ENCODE data around the gene SAMD11.

DNA sequence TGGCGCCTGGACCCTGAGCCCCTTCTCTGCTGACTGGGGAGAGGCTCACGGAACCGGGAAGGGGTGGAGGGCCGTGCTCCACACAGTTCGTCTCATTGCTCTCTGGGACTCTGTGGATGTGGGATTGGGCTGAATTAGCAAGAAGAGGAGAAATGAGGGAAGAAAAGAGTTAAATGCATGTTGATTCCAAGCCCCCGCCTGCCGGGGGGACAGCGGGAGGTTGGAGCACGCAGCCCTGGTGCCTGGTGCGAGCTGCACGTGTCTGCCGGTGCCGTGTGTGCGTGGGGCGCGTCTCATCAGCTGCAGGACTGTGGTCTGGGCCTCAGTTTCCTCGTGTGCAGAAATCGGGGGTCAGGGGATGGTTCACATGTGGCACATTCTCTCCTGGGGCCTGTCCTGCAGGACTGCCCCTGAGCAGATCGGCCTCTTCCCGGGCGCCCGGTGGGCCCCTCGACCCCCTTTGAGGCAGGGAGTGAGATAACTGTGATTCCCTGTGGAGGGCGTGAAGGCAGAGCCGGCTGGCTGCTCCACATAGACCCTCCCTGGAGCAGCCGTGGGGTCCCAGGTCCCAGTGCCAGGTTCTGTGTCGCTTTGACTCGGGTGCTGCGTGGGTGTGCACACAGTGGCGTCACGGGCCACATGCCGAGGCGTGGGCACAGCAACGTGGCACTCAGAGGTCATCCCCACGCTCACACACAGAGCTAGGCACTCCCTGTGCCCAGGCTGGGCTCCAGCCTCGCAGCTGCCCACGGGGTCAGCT is 11.4 kb downstream of the SAMD11 start:
- TF ChIP-seq, protein P1, sequence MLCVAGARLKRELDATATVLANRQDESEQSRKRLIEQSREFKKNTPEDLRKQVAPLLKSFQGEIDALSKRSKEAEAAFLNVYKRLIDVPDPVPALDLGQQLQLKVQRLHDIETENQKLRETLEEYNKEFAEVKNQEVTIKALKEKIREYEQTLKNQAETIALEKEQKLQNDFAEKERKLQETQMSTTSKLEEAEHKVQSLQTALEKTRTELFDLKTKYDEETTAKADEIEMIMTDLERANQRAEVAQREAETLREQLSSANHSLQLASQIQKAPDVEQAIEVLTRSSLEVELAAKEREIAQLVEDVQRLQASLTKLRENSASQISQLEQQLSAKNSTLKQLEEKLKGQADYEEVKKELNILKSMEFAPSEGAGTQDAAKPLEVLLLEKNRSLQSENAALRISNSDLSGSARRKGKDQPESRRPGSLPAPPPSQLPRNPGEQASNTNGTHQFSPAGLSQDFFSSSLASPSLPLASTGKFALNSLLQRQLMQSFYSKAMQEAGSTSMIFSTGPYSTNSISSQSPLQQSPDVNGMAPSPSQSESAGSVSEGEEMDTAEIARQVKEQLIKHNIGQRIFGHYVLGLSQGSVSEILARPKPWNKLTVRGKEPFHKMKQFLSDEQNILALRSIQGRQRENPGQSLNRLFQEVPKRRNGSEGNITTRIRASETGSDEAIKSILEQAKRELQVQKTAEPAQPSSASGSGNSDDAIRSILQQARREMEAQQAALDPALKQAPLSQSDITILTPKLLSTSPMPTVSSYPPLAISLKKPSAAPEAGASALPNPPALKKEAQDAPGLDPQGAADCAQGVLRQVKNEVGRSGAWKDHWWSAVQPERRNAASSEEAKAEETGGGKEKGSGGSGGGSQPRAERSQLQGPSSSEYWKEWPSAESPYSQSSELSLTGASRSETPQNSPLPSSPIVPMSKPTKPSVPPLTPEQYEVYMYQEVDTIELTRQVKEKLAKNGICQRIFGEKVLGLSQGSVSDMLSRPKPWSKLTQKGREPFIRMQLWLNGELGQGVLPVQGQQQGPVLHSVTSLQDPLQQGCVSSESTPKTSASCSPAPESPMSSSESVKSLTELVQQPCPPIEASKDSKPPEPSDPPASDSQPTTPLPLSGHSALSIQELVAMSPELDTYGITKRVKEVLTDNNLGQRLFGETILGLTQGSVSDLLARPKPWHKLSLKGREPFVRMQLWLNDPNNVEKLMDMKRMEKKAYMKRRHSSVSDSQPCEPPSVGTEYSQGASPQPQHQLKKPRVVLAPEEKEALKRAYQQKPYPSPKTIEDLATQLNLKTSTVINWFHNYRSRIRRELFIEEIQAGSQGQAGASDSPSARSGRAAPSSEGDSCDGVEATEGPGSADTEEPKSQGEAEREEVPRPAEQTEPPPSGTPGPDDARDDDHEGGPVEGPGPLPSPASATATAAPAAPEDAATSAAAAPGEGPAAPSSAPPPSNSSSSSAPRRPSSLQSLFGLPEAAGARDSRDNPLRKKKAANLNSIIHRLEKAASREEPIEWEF (IDR thresholded peaks at IDR 0.05; ENCODE audit: insufficient replicate concordance, low read depth, low read length), result no peak
- no peak for TF ChIP-seq CTCF (IDR thresholded peaks at IDR 0.05 in 2 of 3, conservative IDR thresholded peaks at IDR 0.05 in 1 of 3; ENCODE audit: control insufficient read depth in 2 of 3, extremely low read depth in 1 of 3, insufficient read depth in 1 of 3, low read depth in 3 of 3, low read length in 3 of 3)
- TF ChIP-seq BRCA1 (IDR thresholded peaks at IDR 0.05; ENCODE audit: low read depth, low read length), result no peak
- TF ChIP-seq SPI1 (IDR thresholded peaks at IDR 0.05; ENCODE audit: borderline replicate concordance, insufficient read depth, low read depth, low read length), result no peak
- no peak for TF ChIP-seq EED (IDR thresholded peaks at IDR 0.05; ENCODE audit: low read depth)
- TF ChIP-seq SIN3A (IDR thresholded peaks at IDR 0.05; ENCODE audit: low read depth, low read length), result no peak
- TF ChIP-seq RBBP5 (conservative IDR thresholded peaks at IDR 0.05), result no peak
- no peak for TF ChIP-seq GABPA (IDR thresholded peaks at IDR 0.05; ENCODE audit: low read depth)
- TF ChIP-seq EGR1 (IDR thresholded peaks at IDR 0.05; ENCODE audit: borderline replicate concordance in 1 of 2, low read depth in 2 of 2, low read length in 2 of 2), result no peak
- TF ChIP-seq NR2C2 (IDR thresholded peaks at IDR 0.05; ENCODE audit: borderline replicate concordance, control insufficient read depth, insufficient read length, low read depth), result no peak
- TF ChIP-seq SMC3 (IDR thresholded peaks at IDR 0.05; ENCODE audit: borderline replicate concordance, low read length), result no peak
- no peak for TF ChIP-seq RAD21 (IDR thresholded peaks at IDR 0.05; ENCODE audit: insufficient read depth, low read depth, low read length)
- TF ChIP-seq, protein P2, sequence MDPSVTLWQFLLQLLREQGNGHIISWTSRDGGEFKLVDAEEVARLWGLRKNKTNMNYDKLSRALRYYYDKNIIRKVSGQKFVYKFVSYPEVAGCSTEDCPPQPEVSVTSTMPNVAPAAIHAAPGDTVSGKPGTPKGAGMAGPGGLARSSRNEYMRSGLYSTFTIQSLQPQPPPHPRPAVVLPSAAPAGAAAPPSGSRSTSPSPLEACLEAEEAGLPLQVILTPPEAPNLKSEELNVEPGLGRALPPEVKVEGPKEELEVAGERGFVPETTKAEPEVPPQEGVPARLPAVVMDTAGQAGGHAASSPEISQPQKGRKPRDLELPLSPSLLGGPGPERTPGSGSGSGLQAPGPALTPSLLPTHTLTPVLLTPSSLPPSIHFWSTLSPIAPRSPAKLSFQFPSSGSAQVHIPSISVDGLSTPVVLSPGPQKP (IDR thresholded peaks at IDR 0.05; ENCODE audit: low read depth, low read length), result no peak
